Astrocyte (in vitro differentiated cells and primary cell): ENCODE results near the gene IVD. TPM values are rescaled to one million over a fixed set of nuclear protein-coding genes. Genes with fewer than 3 reads are reported as not detected.

Source experiments
- DNase-seq: peaks from one replicate; pipeline ENCODE4 v3.0.0-alpha.2; 2010; ENCODE audit warnings: low read depth
- FAIRE-seq: peaks from 2 replicates; lab custom pipeline; 2011; peaks lifted over from hg19 to GRCh38; lab: Jason Lieb, UNC
- H2AFZ ChIP-seq: 2 replicates; pipeline ENCODE4 v1.6.0; 2012; ENCODE audit warnings: low read depth, low read length, inconsistent platforms
- H3K27ac ChIP-seq: 2 replicates; pipeline ENCODE4 v1.5.1; 2011; ENCODE audit warnings: low read depth, low read length, inconsistent platforms
- H3K27me3 ChIP-seq: 2 replicates; pipeline ENCODE4 v1.6.0; 2011; ENCODE audit warnings: low read length, inconsistent platforms; ENCODE audit not compliant: insufficient read depth
- H3K36me3 ChIP-seq: 2 replicates; pipeline ENCODE4 v1.5.1; 2011; ENCODE audit warnings: low read length, inconsistent platforms; ENCODE audit not compliant: insufficient read depth
- H3K4me1 ChIP-seq: 2 replicates; pipeline ENCODE4 v1.5.1; 2011; ENCODE audit warnings: low read length, inconsistent platforms; ENCODE audit not compliant: insufficient read depth
- H3K4me2 ChIP-seq: 2 replicates; pipeline ENCODE4 v1.6.0; 2012; ENCODE audit warnings: low read length, inconsistent platforms
- H3K4me3 ChIP-seq: 2 replicates; pipeline ENCODE4 v1.5.1; 2011; ENCODE audit warnings: low read depth, mild to moderate bottlenecking, low read length, inconsistent platforms; ENCODE audit not compliant: insufficient read depth
- H3K79me2 ChIP-seq: 2 replicates; pipeline ENCODE4 v1.6.0; 2012; ENCODE audit warnings: mild to moderate bottlenecking, low read length, inconsistent platforms; ENCODE audit not compliant: insufficient read depth
- H3K9ac ChIP-seq: 2 replicates; pipeline ENCODE4 v1.6.0; 2012; ENCODE audit warnings: mild to moderate bottlenecking, low read length, inconsistent platforms
- H3K9me3 ChIP-seq: 2 replicates; pipeline ENCODE4 v1.5.1; 2012; ENCODE audit warnings: low read depth, mild to moderate bottlenecking, low read length, inconsistent platforms; ENCODE audit not compliant: insufficient read depth
- H4K20me1 ChIP-seq: 2 replicates; pipeline ENCODE4 v1.6.0; 2012; ENCODE audit warnings: low read length, inconsistent platforms; ENCODE audit not compliant: insufficient read depth
- H3K27ac Mint-ChIP-seq: one replicate; pipeline ENCODE4 v1.8.0; 2021; ENCODE audit warnings: mild to moderate bottlenecking, mixed read lengths; ENCODE audit not compliant: unreplicated experiment
- H3K27me3 Mint-ChIP-seq: one replicate; pipeline ENCODE4 v1.8.0; 2021; ENCODE audit warnings: low read depth, mixed read lengths; ENCODE audit not compliant: unreplicated experiment
- H3K36me3 Mint-ChIP-seq: one replicate; pipeline ENCODE4 v1.8.0; 2021; ENCODE audit warnings: low read depth, mixed read lengths; ENCODE audit not compliant: unreplicated experiment
- H3K4me1 Mint-ChIP-seq: one replicate; pipeline ENCODE4 v1.8.0; 2021; ENCODE audit warnings: low read depth, mixed read lengths; ENCODE audit not compliant: unreplicated experiment
- H3K4me3 Mint-ChIP-seq: one replicate; pipeline ENCODE4 v1.8.0; 2021; ENCODE audit warnings: mild to moderate bottlenecking, moderate library complexity, mixed read lengths; ENCODE audit not compliant: unreplicated experiment
- H3K9me3 Mint-ChIP-seq: one replicate; pipeline ENCODE4 v1.8.0; 2021; ENCODE audit warnings: mild to moderate bottlenecking, mixed read lengths; ENCODE audit not compliant: unreplicated experiment
- EZH2 ChIP-seq: IDR thresholded peaks from 2 replicates; pipeline ENCODE4 v1.6.1; 2012; ENCODE audit warnings: mild to moderate bottlenecking, low read length, inconsistent platforms; ENCODE audit not compliant: insufficient read depth
- total RNA-seq: library from RNA; stranded (reverse); gene quantifications from 2 replicates; pipeline ENCODE4 v1.2.1, GENCODE V29; 2021
- TF ChIP-seq, protein P1 (sequence below): IDR thresholded peaks from 2 replicates; pipeline ENCODE4 v1.5.1; 2011; ENCODE audit warnings: low read depth, mild to moderate bottlenecking, inconsistent platforms, low read length, moderate library complexity; ENCODE audit not compliant: insufficient read depth

The IVD gene
- total RNA-seq, 1 donor from 2014 or later, result 55.1 TPM

DNA sequence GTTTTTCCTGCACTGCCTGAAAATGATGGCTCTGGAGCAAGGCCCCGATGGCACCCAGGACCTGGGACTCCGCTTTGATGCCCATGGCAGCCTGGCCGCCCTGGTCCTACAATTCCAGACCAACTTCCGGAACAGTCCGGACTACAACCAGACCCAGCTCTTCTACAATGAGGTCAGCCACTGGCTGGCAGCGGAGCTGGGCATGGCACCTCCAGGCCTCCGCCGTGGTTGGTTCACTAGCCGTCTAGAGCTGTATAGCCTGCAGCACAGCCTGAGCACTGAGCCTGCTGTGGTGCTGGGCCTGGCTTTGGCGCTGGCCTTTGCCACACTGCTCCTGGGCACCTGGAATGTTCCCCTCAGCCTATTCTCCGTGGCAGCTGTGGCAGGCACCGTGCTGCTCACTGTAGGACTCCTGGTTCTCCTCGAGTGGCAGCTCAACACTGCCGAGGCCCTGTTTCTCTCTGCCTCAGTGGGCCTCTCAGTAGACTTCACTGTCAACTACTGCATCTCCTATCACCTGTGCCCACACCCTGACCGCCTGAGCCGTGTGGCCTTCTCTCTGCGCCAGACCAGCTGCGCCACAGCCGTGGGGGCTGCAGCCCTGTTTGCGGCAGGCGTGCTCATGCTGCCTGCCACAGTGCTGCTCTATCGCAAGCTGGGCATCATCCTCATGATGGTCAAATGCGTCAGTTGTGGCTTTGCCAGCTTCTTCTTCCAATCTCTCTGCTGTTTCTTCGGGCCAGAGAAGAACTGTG lies 36.7 kb upstream of the IVD start:
- H4K20me1 ChIP-seq, result no peaks in the 10 kb centered on the region
- Mint-ChIP-seq H3K9me3 (peaks cover 6% of the 10 kb centered on the region), H3K27ac (no peak overlapping the region), H3K27me3 (peaks cover 42% of the 10 kb centered on the region), H3K4me3 (peak overlapping the region; percentile 4), H3K36me3 (no peaks in the 10 kb centered on the region), H3K4me1 (peaks cover 8% of the 10 kb centered on the region)
- no peak overlapping the region for H3K27ac ChIP-seq
- TF ChIP-seq EZH2, result no peak
- TF ChIP-seq, protein P1, sequence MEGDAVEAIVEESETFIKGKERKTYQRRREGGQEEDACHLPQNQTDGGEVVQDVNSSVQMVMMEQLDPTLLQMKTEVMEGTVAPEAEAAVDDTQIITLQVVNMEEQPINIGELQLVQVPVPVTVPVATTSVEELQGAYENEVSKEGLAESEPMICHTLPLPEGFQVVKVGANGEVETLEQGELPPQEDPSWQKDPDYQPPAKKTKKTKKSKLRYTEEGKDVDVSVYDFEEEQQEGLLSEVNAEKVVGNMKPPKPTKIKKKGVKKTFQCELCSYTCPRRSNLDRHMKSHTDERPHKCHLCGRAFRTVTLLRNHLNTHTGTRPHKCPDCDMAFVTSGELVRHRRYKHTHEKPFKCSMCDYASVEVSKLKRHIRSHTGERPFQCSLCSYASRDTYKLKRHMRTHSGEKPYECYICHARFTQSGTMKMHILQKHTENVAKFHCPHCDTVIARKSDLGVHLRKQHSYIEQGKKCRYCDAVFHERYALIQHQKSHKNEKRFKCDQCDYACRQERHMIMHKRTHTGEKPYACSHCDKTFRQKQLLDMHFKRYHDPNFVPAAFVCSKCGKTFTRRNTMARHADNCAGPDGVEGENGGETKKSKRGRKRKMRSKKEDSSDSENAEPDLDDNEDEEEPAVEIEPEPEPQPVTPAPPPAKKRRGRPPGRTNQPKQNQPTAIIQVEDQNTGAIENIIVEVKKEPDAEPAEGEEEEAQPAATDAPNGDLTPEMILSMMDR, result no peak
- no peak overlapping the region for H2AFZ ChIP-seq
- H3K27me3 ChIP-seq, result no peaks in the 10 kb centered on the region
- peaks cover 4% of the 10 kb centered on the region for H3K4me1 ChIP-seq
- H3K36me3 ChIP-seq, result no peaks in the 10 kb centered on the region
- H3K9me3 ChIP-seq, result no peaks in the 10 kb centered on the region
- no peak overlapping the region for H3K9ac ChIP-seq
- no peak overlapping the region for H3K4me3 ChIP-seq
- DNase-seq (no peak), FAIRE-seq (no peak)
- H3K79me2 ChIP-seq, result no peaks in the 10 kb centered on the region
- H3K4me2 ChIP-seq, result no peak overlapping the region

DNA sequence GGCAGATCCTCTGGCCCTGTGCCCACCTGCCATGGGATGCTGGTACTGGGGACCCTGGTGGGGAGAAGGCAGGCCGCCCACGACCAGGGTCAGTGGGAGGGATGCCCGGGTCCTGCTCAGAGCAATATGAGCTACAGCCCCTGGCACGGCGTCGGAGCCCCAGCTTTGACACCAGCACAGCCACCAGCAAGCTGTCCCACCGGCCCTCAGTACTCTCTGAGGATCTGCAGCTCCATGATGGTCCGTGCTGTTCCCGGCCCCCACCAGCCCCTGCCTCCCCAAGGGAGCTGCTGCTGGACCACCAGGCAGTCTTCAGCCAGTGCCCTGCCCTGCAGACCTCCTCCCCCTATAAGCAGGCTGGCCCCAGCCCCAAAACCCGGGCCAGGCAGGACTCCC lies 36.1 kb upstream of the IVD start:
- no peak for FAIRE-seq
- Histone ChIP-seq H3K4me1 (peaks cover 4% of the 10 kb centered on the region), H3K27ac (no peak overlapping the region), H3K9me3 (no peaks in the 10 kb centered on the region), H3K36me3 (no peaks in the 10 kb centered on the region), H2AFZ (no peak overlapping the region), H3K4me3 (no peak overlapping the region), H3K9ac (no peak overlapping the region), H3K79me2 (no peaks in the 10 kb centered on the region), H3K4me2 (no peak overlapping the region), H3K27me3 (no peaks in the 10 kb centered on the region), H4K20me1 (no peaks in the 10 kb centered on the region)
- TF ChIP-seq, protein P1, result no peak
- no peak for TF ChIP-seq EZH2
- Mint-ChIP-seq H3K4me1 (peaks cover 8% of the 10 kb centered on the region), H3K4me3 (no peak overlapping the region), H3K27ac (no peak overlapping the region), H3K36me3 (no peaks in the 10 kb centered on the region), H3K9me3 (peaks cover 6% of the 10 kb centered on the region), H3K27me3 (peaks cover 37% of the 10 kb centered on the region)
- DNase-seq, result no peak

DNA sequence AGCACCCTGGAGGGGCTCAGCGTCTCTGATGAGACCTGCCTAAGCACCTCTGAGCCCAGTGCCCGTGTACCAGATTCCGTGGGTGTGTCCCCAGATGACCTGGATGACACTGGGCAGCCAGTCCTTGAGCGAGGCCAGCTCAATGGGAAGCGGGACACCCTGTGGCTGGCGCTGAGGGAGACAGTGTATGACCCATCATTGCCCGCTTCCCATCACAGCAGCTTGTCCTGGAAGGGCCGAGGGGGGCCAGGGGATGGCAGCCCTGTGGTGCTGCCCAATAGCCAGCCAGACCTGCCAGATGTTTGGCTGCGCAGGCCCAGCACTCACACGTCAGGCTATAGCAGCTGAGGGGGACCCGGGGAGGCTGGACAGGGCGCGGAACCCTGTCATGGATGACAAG lies 35.6 kb upstream of the IVD start:
- Histone ChIP-seq H3K27ac (no peak overlapping the region), H2AFZ (no peak overlapping the region), H3K9me3 (no peaks in the 10 kb centered on the region), H3K9ac (no peak overlapping the region), H4K20me1 (no peaks in the 10 kb centered on the region), H3K79me2 (no peaks in the 10 kb centered on the region), H3K4me3 (no peak overlapping the region), H3K4me1 (peaks cover 4% of the 10 kb centered on the region), H3K27me3 (no peaks in the 10 kb centered on the region), H3K4me2 (no peak overlapping the region), H3K36me3 (no peaks in the 10 kb centered on the region)
- H3K27ac Mint-ChIP-seq, result no peak overlapping the region
- H3K4me3 Mint-ChIP-seq, result no peak overlapping the region
- H3K4me1 Mint-ChIP-seq, result peaks cover 8% of the 10 kb centered on the region
- H3K36me3 Mint-ChIP-seq, result no peaks in the 10 kb centered on the region
- TF ChIP-seq, protein P1, result no peak
- no peak for TF ChIP-seq EZH2
- DNase-seq (no peak), FAIRE-seq (no peak)
- peaks cover 37% of the 10 kb centered on the region for H3K27me3 Mint-ChIP-seq
- H3K9me3 Mint-ChIP-seq, result peaks cover 6% of the 10 kb centered on the region
